NCI-H2029 treated with DMSO at 0.1 percent for 48 hours (cell line): ENCODE data around the gene CDH15.
"Not testable (repeated sequence)": the region's sequence is repeated elsewhere in the genome, so short reads cannot be mapped to it uniquely, and the experiment has no call there.

Source experiments
- DNase-seq: peaks from one replicate; lab custom pipeline; 2025; lab: John Stamatoyannopoulos, UW

CDH15 gene

DNA sequence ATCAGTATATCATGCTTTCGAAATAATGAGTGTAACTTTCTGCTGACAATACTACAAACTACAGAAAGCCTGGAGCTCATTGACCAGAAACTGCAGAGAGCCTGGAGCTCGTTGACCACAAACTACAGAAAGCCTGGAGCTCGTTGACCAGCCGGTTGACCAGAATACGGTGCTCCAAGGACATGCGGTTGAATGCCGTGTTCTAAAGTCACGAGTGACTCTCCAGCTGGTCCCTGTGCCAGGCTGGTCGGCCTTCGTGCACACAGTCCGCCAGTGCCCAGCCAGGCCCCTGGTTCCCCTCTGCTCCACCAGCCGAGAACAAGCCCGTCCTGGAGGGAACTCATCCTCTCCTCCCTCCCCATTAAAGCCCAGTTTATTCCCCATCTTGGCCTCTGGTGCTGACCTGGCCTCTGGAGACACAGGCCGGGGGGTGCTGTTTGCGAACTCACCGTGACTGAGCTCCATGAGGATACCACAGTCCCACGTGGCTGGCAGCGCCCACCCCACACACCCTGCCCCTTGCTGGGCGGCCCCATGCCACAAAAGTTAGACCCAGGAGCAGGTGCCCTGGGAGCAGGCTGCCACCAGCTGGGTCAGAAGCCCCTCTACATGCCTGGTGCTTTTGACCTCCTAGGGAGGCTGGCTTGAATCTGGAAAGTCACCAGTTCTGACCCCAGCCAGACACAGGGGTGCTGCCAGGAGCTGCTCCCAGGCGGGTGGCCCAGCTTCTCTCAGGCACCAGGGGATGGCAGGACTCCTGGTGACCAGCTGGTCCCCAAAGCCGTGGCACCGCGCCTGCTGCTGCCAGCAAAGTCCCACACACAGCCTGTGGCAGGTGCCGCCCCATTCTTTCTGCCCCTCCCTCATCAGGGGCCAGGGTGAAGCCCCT, 15.5 kb upstream of the CDH15 start:
- no peak for DNase-seq

DNA sequence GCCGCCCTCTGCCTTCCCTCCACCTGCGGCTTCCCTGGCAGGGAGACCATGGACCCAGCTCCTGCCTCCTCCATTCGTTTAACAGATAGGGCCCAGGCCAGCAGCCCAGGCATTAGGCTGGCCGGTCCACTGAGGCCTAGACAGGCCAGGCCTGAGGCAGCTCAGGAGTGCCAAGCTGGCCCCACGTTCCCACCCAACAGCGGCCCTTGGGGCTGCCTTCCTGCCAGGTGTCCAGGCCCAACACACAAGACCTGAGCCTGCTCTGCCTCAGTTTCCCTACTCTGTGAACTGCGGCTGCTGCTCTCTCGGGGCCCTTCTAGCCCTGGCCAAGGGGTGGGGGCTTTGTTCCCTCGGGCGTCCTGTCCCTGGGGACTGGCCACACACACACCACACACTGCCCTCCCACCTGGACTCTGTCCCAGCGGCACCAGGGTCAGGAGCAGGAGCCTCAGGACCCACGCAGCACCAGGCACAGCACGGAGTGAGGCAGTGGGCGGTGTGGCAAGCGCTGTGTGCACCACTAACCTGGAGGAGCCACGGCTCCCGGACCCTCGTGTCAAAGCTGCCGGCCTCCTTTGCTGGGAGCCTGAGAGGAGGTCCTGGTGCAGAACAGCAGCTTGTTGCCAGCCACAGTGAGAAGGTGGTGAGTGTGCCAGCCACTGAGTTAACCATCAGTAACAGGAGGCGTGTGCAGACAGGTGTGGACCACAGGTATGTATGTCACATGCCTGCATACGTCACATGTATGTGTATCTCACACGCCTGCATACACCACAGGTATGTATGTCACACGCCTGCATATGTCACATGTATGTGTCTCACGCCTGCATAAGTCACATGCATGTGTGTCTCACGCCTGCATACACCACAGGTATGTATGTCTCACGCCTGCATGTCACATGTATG, 14.6 kb upstream of the CDH15 start:
- DNase-seq, result no peak

GRCh38 chr16:89157778-89158177, 13.8 kb upstream of the CDH15 start:
- DNase-seq, result no peak

GRCh38 chr16:89159066-89159849, 12.3 kb upstream of the CDH15 start:
- no peak for DNase-seq

DNA sequence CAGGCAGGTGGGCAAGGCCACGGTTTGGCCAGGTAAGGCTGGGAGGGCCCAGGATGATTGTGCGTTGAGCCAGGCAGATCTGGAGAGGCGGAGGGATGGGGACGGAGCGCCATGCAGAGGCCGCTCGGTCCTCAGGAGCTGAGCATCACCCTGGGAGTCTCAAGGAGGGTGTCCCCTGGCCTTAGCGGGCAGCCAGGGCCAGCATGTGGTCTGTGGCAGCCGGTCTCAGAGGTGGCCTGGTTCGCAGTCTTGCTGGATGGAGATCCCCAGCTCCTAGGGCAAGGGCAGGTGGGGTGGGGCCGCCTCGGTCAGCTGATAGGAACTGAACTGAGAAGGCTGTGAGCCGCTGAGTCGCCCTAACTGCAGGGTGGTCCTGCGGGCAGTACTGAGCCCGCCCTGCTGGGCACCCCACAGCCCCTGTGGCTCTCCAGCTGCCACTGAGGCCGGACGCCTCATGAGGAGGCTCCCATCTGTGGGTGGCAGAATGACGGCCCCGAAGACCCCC, 11.6 kb upstream of the CDH15 start:
- no peak for DNase-seq

GRCh38 chr16:89160977-89161701, 10.4 kb upstream of the CDH15 start:
- no peak for DNase-seq

- DNase-seq, result no peak
These were observed 9.5 kb upstream of the CDH15 start for GRCh38 chr16:89161763-89162713.

GRCh38 chr16:89163297-89163696, 8.3 kb upstream of the CDH15 start:
- DNase-seq, result no peak

- no peak for DNase-seq
These were observed 7.1 kb upstream of the CDH15 start for GRCh38 chr16:89164436-89164835.

- DNase-seq, result no peak
These were observed 6.5 kb upstream of the CDH15 start for GRCh38 chr16:89164847-89165680.

DNA sequence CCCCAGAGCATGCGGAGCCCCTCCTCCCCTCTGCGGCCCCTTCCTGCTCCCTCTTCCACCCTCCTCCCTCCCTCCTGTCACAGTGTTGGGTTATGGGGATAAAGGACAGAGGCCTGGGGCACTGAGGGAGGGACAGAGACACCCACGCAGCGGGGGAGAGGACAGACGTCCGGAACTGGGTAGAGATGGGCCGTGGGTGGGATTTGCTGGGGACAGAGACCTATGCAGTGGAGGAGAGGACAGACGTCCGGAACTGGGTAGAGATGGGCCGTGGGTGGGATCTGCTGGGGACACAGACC, 5.9 kb upstream of the CDH15 start:
- not testable (repeated sequence) for DNase-seq

DNA sequence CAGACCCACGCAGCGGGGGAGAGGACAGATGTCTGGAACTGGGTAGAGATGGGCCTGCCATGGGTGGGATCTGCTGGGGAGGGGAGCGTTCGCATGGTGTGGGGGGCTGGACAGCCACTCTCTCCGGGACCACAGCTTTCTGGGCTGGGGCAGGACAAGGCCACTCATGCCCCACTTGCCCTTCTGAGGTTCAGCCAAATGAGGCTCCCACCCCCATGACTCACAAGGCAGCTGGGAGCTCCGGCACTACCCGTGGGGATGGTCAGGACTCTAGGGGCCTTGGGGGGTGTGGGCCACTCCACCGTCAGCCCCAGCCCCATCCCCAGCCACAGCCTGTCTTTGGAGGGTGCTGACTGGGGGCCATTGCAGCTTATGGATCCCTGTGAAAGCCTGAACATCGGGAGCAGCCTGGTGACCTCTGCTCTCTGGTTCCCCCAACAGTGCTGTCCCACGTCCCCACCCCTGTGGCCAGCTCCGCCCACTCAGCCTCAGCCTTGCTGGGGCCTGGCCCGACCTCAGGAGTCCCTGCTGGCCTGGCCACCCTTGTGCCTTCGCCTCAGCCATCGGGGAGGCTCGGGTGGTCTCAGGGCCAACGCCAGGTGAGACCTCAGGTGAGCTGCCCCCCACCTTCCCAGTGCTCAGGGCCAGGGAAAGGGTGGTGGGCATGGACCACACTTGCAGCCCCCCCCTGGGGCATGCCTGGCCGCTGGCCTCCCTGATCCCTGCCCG, 4.7 kb upstream of the CDH15 start:
- no peak for DNase-seq

GRCh38 chr16:89167425-89167941, 4.1 kb upstream of the CDH15 start:
- DNase-seq, result peak; percentile 7

GRCh38 chr16:89168381-89169189, 3.0 kb upstream of the CDH15 start:
- DNase-seq, result no peak

- DNase-seq, result no peak
These were observed 1.8 kb upstream of the CDH15 start for GRCh38 chr16:89169778-89170177.

DNA sequence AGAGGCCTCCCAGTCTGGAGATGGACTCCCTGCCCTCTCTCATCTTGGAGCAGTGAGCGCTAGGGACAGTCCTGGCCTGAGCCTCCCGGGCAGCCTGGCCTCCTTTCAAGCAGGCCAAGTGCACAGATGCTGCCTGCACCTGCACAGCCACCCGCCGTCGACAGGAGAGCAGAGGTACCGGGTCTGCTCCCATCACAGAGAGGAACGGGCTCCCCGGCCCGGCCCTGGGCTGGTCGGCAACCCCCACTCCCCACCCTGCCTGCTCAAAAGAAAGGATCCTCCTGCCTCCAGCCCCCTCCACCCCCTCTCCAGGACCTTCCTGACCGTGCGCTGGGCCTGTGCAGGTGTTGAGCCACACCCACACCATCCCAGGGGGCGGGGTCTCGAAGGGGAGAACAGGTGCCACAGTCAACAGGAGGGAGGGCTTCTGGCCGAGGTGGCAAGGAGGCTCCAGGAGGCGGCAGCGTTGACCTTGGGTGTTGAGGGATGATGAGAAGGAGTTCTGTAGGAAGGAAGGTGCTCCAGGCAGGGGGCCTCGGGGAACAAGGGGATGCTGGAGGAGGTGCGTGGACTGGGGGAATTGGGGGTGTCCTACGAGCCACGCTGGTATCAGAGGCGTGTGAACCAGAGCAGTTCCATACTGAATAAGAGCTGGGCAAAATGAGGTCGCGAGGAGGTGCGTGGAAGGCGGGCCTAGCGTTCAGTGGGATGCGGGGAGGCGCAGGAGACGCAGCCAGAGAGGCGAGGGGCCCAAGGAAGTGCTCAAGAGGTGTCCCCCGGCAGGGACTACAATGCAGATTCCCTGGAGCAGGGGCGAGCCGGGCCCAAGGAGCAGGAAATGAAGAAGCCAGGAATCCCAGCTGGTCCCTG, 967 bp upstream of the CDH15 start:
- DNase-seq, result peak; percentile 6

- DNase-seq, result no peak
These were observed 601 bp downstream of the CDH15 start for GRCh38 chr16:89172171-89172527.
